Inferior parietal cortex (tissue), 1 donor: ENCODE data around the gene USH1C.

Source experiments
- DNase-seq: peaks from one replicate; pipeline ENCODE4 v3.0.0-alpha.2; 2016; ENCODE audit errors: extremely low spot score

USH1C gene

GRCh38 chr11:17547051-17547577 lies 2.9 kb upstream of the USH1C start, which contains the start of gene OTOG:
Gene OTOG, plus strand, starts transcription at chr11:17547259. Its CDS starts 114 bp downstream, at chr11:17547373.
- no peak for DNase-seq

- no peak for DNase-seq
Measured at GRCh38 chr11:17546240-17546639, 2.0 kb upstream of the USH1C start.

- no peak for DNase-seq
Measured at GRCh38 chr11:17543574-17544180, 539 bp downstream of the USH1C start.

GRCh38 chr11:17543041-17543440 lies 1.2 kb downstream of the USH1C start:
- DNase-seq, result no peak

- no peak for DNase-seq
Measured at GRCh38 chr11:17542249-17542648, 2.0 kb downstream of the USH1C start.

- no peak for DNase-seq
Measured at GRCh38 chr11:17541330-17541885, 2.8 kb downstream of the USH1C start.

- no peak for DNase-seq
Measured at GRCh38 chr11:17540807-17541206, 3.4 kb downstream of the USH1C start.

- DNase-seq, result no peak
Measured at GRCh38 chr11:17538731-17539130, 5.5 kb downstream of the USH1C start.

- no peak for DNase-seq
Measured at GRCh38 chr11:17538054-17538453, 6.2 kb downstream of the USH1C start.

- no peak for DNase-seq
Measured at GRCh38 chr11:17537261-17537660, 7.0 kb downstream of the USH1C start.

- no peak for DNase-seq
Measured at GRCh38 chr11:17535488-17535887, 8.7 kb downstream of the USH1C start.

- DNase-seq, result no peak
Measured at GRCh38 chr11:17533778-17534415, 10.3 kb downstream of the USH1C start.

- no peak for DNase-seq
Measured at GRCh38 chr11:17533341-17533740, 10.9 kb downstream of the USH1C start.

GRCh38 chr11:17532784-17533183 lies 11.4 kb downstream of the USH1C start:
- no peak for DNase-seq

- peak; percentile 55 for DNase-seq
Measured at GRCh38 chr11:17531636-17532113, 12.5 kb downstream of the USH1C start.

- DNase-seq, result no peak
Measured at GRCh38 chr11:17531071-17531600, 13.1 kb downstream of the USH1C start.

GRCh38 chr11:17529844-17530185 lies 14.4 kb downstream of the USH1C start:
- no peak for DNase-seq

GRCh38 chr11:17528906-17529843 lies 15.0 kb downstream of the USH1C start:
- DNase-seq, result no peak

- DNase-seq, result peak; percentile 73
Measured at GRCh38 chr11:17528181-17528691, 16.0 kb downstream of the USH1C start.

GRCh38 chr11:17527628-17527995 lies 16.6 kb downstream of the USH1C start:
- DNase-seq, result no peak

GRCh38 chr11:17526931-17527627 lies 17.1 kb downstream of the USH1C start:
- no peak for DNase-seq
